A549 (cell line): Measurements from ENCODE around the gene MAML2. TPM values are rescaled to one million over a fixed set of nuclear protein-coding genes. Genes with fewer than 3 reads are reported as not detected.

Experiments used
- ATAC-seq, 2 experiments: fragments of 200-7000 bp in 1 of 2; fragments of >200 bp in 1 of 2; cut with Nextera tagmentation in 1 of 2; cut with Tn5 transposase in 1 of 2; 3 replicates each; pipeline versions ENCODE4 v1.8.0 to v1.9.1; 2018 to 2020; ENCODE audit warnings: mild to moderate bottlenecking in 1 of 2, moderate library complexity in 1 of 2
- CTCF ChIA-PET: fragments of 300-600 bp; sonication (Branson Sonifier 250); formaldehyde crosslinking; extraction: SDS; loops from one replicate; lab custom pipeline; 2021; ENCODE audit warnings: antibody characterized with exemption, inconsistent platforms; lab: Yijun Ruan, JAX
- POLR2A ChIA-PET: fragments of 350-600 bp; formaldehyde crosslinking; extraction: SDS; loops from one replicate; lab custom pipeline; 2021; ENCODE audit warnings: antibody characterized with exemption, inconsistent platforms; lab: Yijun Ruan, JAX
- DNase-seq, 2 experiments: peaks; one replicate each; pipeline versions ENCODE4 v3.0.0 to v3.0.0-alpha.2; 2011 to 2016; ENCODE audit warnings: low read depth in 1 of 2, low spot score in 1 of 2
- FAIRE-seq: peaks from 2 replicates; lab custom pipeline; 2011; peaks lifted over from hg19 to GRCh38; lab: Jason Lieb, UNC
- H3K27ac ChIP-seq, 2 experiments: fragments of >200 bp; sonication (Bioruptor Twin); formaldehyde crosslinking; 3 replicates each; pipeline ENCODE4 v1.5.1; 2016 to 2017
- H3K4me1 ChIP-seq: fragments of >200 bp; sonication (Bioruptor Twin); formaldehyde crosslinking; 3 replicates; pipeline ENCODE4 v1.6.1; 2016
- H3K4me2 ChIP-seq: fragments of >200 bp; sonication (Bioruptor Twin); formaldehyde crosslinking; 3 replicates; pipeline ENCODE4 v1.6.1; 2016
- H3K4me3 ChIP-seq: fragments of >200 bp; sonication (Bioruptor Twin); formaldehyde crosslinking; 3 replicates; pipeline ENCODE4 v1.5.1; 2016
- H3K9me3 ChIP-seq: fragments of >200 bp; sonication (Bioruptor Twin); formaldehyde crosslinking; 3 replicates; pipeline ENCODE4 v1.6.1; 2016
- BHLHE40 ChIP-seq: IDR thresholded peaks from 2 replicates; pipeline ENCODE4 v1.6.1; 2012; ENCODE audit warnings: low read depth, low read length, inconsistent platforms
- CHD4 ChIP-seq: fragments of 200-600 bp; sonication (generic); IDR thresholded peaks from 2 replicates; pipeline ENCODE4 v1.6.1; 2016; ENCODE audit warnings: antibody characterized with exemption, mild to moderate bottlenecking, borderline replicate concordance
- ESRRA ChIP-seq: fragments of 150-350 bp; IDR thresholded peaks from 2 replicates; pipeline ENCODE4 v1.6.1; 2014; ENCODE audit warnings: mild to moderate bottlenecking, low read length, borderline replicate concordance
- HOXB13 ChIP-seq: fragments of 250-450 bp; sonication (Bioruptor Pico); IDR thresholded peaks from 2 replicates; pipeline ENCODE4 v1.5.0; 2020; ENCODE audit warnings: low read depth, mild to moderate bottlenecking, moderate library complexity
- HOXB5 ChIP-seq: fragments of 250-450 bp; sonication (Bioruptor Pico); IDR thresholded peaks from 2 replicates; pipeline ENCODE4 v1.5.0; 2020; ENCODE audit warnings: mild to moderate bottlenecking, moderate library complexity
- JUNB ChIP-seq: fragments of >200 bp; sonication (Bioruptor Twin); formaldehyde crosslinking; IDR thresholded peaks from 2 replicates; pipeline ENCODE4 v1.6.1; 2016
- MAZ ChIP-seq: fragments of 150-350 bp; IDR thresholded peaks from 2 replicates; pipeline ENCODE4 v1.6.1; 2014; ENCODE audit warnings: antibody characterized with exemption, low read depth, low read length, borderline replicate concordance
- MYC ChIP-seq: IDR thresholded peaks from 2 replicates; pipeline ENCODE4 v1.6.1; 2012; ENCODE audit warnings: mild to moderate bottlenecking, inconsistent platforms, low read length, improper control_type of control experiment, borderline replicate concordance
- NPAS2 ChIP-seq: fragments of 250-450 bp; sonication (Bioruptor Pico); IDR thresholded peaks from 2 replicates; pipeline ENCODE4 v1.8.0; 2022; ENCODE audit warnings: mild to moderate bottlenecking, moderate library complexity, borderline replicate concordance
- NR3C1 ChIP-seq: fragments of >200 bp; sonication (Bioruptor Twin); formaldehyde crosslinking; IDR thresholded peaks from 3 replicates; pipeline ENCODE4 v1.6.1; 2017
- POLR2A ChIP-seq: IDR thresholded peaks from 2 replicates; pipeline ENCODE4 v1.6.1; 2012; ENCODE audit warnings: mild to moderate bottlenecking, low read length
- RFX5 ChIP-seq: fragments of 450-650 bp; IDR thresholded peaks from 2 replicates; pipeline ENCODE4 v1.7.1; 2014; ENCODE audit warnings: antibody characterized with exemption, mild to moderate bottlenecking, moderate library complexity
- SMC3 ChIP-seq: fragments of >200 bp; sonication (Bioruptor Twin); formaldehyde crosslinking; IDR thresholded peaks from 3 replicates; pipeline ENCODE4 v1.6.1; 2018; ENCODE audit warnings: inconsistent platforms
- TFCP2L1 ChIP-seq: fragments of 250-450 bp; sonication (Bioruptor Pico); IDR thresholded peaks from 2 replicates; pipeline ENCODE4 v1.5.0; 2021; ENCODE audit warnings: mild to moderate bottlenecking
- USF2 ChIP-seq: fragments of 450-650 bp; IDR thresholded peaks from 2 replicates; pipeline ENCODE4 v1.6.1; 2014; ENCODE audit warnings: antibody characterized with exemption
- ZFP36 ChIP-seq: fragments of 450-650 bp; IDR thresholded peaks from 2 replicates; pipeline ENCODE4 v1.6.1; 2014; ENCODE audit warnings: borderline replicate concordance; ENCODE audit not compliant: partially characterized antibody
- WGBS: methylation state at CpG from one replicate; pipeline ENCODE4 v1.1.6; 2017; ENCODE audit errors: missing lambda C conversion rate; 5-methylcytosine and 5-hydroxymethylcytosine counted together
- polyA plus RNA-seq, 4 experiments: library from polyadenylated mRNA; depleted of rRNA in 3 of 4; stranded (reverse); fragments of >200 nt; fragmentation: RNase III in 1 of 4; extraction: RNeasy Plus Mini Kit Qiagen cat#74134 plus additional on column Dnase treatment in 1 of 4; gene quantifications; 2 replicates in 3 of 4; 3 replicates in 1 of 4; pipeline ENCODE4 v1.2.3, GENCODE V29; 2011 to 2017
- TF ChIP-seq, protein P1 (sequence below): fragments of 250-450 bp; sonication (Bioruptor Pico); IDR thresholded peaks from 2 replicates; pipeline ENCODE4 v1.5.0; 2021; ENCODE audit warnings: mild to moderate bottlenecking, moderate library complexity, borderline replicate concordance
- TF ChIP-seq, protein P2 (sequence below): fragments of 200-600 bp; sonication (generic); IDR thresholded peaks from 2 replicates; pipeline ENCODE4 v1.6.1; 2016; ENCODE audit warnings: antibody characterized with exemption, mild to moderate bottlenecking, moderate library complexity
- TF ChIP-seq, protein P3 (sequence below): fragments of >200 bp; sonication (Bioruptor Twin); formaldehyde crosslinking; IDR thresholded peaks from 2 replicates; pipeline ENCODE4 v1.6.1; 2016
- TF ChIP-seq, protein P4 (sequence below): fragments of >200 bp; sonication (Bioruptor Twin); formaldehyde crosslinking; IDR thresholded peaks from 3 replicates; pipeline ENCODE4 v1.5.1; 2016
- TF ChIP-seq, protein P5 (sequence below): IDR thresholded peaks from 2 replicates; pipeline ENCODE4 v1.6.1; 2012

Gene MAML2
- polyA plus RNA-seq, 2 of the 4 experiments (the other 2 are of a cell fraction) = 1.5 to 2.5 TPM

DNA sequence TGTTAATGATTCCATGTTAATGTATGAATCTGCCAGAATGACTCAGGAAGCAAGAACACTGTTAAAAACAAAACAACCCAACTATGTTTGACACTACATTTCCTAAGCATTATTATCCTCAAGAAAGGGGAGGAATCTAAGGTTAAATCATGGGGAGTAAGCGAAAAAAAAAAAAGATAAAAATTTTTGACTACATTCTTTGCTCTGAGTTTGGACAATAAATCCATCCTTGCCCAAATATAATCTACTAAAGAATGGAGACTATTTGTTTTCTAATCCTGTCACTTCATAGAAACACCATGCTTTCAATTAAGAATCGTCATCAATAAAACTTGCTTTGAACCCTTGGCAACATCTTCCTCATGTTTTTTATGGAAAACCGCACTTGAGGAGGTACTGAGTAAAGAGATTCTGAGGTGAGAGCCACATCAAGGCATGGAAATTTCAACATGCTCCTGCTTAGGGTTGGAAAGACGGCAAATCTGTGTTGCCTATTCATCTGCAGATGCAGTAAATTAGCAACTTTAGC, 9.7 kb downstream of the MAML2 start:
- peaks cover 44% of the 10 kb centered on the region for H3K4me1 ChIP-seq
- CTCF ChIA-PET = interaction anchor here (1.3 to 4.0 kb wide), 2 partner anchors 10 to 497 kb away, joined by 4 to 15 read pairs; partner anchors contain the start of gene MAML2
- no peak overlapping the region for H3K27ac ChIP-seq
- POLR2A ChIA-PET = no interaction called here
- no peak for FAIRE-seq
- ATAC-seq = no peak
- no peak overlapping the region for H3K4me2 ChIP-seq
- 85% methylated on average over 4 of the region's 4 CpGs for WGBS
- TF ChIP-seq NPAS2 (CRISPR knock-in tag) (no peak), SMC3 (no peak), USF2 (no peak)
- TF ChIP-seq, protein P1, sequence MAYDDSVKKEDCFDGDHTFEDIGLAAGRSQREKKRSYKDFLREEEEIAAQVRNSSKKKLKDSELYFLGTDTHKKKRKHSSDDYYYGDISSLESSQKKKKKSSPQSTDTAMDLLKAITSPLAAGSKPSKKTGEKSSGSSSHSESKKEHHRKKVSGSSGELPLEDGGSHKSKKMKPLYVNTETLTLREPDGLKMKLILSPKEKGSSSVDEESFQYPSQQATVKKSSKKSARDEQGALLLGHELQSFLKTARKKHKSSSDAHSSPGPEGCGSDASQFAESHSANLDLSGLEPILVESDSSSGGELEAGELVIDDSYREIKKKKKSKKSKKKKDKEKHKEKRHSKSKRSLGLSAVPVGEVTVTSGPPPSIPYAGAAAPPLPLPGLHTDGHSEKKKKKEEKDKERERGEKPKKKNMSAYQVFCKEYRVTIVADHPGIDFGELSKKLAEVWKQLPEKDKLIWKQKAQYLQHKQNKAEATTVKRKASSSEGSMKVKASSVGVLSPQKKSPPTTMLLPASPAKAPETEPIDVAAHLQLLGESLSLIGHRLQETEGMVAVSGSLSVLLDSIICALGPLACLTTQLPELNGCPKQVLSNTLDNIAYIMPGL (CRISPR knock-in tag) = no peak
- TF ChIP-seq, protein P2, sequence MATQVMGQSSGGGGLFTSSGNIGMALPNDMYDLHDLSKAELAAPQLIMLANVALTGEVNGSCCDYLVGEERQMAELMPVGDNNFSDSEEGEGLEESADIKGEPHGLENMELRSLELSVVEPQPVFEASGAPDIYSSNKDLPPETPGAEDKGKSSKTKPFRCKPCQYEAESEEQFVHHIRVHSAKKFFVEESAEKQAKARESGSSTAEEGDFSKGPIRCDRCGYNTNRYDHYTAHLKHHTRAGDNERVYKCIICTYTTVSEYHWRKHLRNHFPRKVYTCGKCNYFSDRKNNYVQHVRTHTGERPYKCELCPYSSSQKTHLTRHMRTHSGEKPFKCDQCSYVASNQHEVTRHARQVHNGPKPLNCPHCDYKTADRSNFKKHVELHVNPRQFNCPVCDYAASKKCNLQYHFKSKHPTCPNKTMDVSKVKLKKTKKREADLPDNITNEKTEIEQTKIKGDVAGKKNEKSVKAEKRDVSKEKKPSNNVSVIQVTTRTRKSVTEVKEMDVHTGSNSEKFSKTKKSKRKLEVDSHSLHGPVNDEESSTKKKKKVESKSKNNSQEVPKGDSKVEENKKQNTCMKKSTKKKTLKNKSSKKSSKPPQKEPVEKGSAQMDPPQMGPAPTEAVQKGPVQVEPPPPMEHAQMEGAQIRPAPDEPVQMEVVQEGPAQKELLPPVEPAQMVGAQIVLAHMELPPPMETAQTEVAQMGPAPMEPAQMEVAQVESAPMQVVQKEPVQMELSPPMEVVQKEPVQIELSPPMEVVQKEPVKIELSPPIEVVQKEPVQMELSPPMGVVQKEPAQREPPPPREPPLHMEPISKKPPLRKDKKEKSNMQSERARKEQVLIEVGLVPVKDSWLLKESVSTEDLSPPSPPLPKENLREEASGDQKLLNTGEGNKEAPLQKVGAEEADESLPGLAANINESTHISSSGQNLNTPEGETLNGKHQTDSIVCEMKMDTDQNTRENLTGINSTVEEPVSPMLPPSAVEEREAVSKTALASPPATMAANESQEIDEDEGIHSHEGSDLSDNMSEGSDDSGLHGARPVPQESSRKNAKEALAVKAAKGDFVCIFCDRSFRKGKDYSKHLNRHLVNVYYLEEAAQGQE = no peak
- TF ChIP-seq, protein P3, sequence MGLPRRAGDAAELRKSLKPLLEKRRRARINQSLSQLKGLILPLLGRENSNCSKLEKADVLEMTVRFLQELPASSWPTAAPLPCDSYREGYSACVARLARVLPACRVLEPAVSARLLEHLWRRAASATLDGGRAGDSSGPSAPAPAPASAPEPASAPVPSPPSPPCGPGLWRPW = no peak
- no peaks in the 10 kb centered on the region for H3K9me3 ChIP-seq
- no peak for DNase-seq
- H3K4me3 ChIP-seq = no peak overlapping the region

GRCh38 chr11:96332126-96332771, 10.7 kb downstream of the MAML2 start:
- H3K4me3 ChIP-seq = no peak overlapping the region
- H3K27ac ChIP-seq = no peak overlapping the region
- TF ChIP-seq HOXB5 (CRISPR knock-in tag) (no peak), ESRRA (no peak), ZFP36 (no peak), NR3C1 (no peak), RFX5 (no peak), MYC (no peak), POLR2A (no peak), TFCP2L1 (CRISPR knock-in tag) (no peak), CHD4 (no peak), USF2 (no peak), MAZ (no peak), BHLHE40 (no peak), JUNB (no peak), HOXB13 (CRISPR knock-in tag) (no peak)
- TF ChIP-seq, protein P4, sequence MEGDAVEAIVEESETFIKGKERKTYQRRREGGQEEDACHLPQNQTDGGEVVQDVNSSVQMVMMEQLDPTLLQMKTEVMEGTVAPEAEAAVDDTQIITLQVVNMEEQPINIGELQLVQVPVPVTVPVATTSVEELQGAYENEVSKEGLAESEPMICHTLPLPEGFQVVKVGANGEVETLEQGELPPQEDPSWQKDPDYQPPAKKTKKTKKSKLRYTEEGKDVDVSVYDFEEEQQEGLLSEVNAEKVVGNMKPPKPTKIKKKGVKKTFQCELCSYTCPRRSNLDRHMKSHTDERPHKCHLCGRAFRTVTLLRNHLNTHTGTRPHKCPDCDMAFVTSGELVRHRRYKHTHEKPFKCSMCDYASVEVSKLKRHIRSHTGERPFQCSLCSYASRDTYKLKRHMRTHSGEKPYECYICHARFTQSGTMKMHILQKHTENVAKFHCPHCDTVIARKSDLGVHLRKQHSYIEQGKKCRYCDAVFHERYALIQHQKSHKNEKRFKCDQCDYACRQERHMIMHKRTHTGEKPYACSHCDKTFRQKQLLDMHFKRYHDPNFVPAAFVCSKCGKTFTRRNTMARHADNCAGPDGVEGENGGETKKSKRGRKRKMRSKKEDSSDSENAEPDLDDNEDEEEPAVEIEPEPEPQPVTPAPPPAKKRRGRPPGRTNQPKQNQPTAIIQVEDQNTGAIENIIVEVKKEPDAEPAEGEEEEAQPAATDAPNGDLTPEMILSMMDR = no peak
- TF ChIP-seq, protein P3 = no peak
- TF ChIP-seq, protein P5, sequence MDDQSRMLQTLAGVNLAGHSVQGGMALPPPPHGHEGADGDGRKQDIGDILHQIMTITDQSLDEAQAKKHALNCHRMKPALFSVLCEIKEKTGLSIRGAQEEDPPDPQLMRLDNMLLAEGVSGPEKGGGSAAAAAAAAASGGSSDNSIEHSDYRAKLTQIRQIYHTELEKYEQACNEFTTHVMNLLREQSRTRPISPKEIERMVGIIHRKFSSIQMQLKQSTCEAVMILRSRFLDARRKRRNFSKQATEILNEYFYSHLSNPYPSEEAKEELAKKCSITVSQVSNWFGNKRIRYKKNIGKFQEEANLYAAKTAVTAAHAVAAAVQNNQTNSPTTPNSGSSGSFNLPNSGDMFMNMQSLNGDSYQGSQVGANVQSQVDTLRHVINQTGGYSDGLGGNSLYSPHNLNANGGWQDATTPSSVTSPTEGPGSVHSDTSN = no peak
- TF ChIP-seq, all 56 proteins: peak for 0
- H3K4me2 ChIP-seq = peak overlapping the region; percentile 32; the same call in 2 of the 3 replicates
- no peaks in the 10 kb centered on the region for H3K9me3 ChIP-seq
- ATAC-seq (no peak; a peak in 1 of 6 replicates), DNase-seq (no peak), FAIRE-seq (no peak)
- peaks cover 35% of the 10 kb centered on the region for H3K4me1 ChIP-seq
- POLR2A ChIA-PET = no interaction called here
- WGBS = 69% methylated on average over 8 of the region's 8 CpGs
- CTCF ChIA-PET = interaction anchor here (1.3 to 4.0 kb wide), 2 partner anchors 11 to 496 kb away, joined by 4 to 15 read pairs; partner anchors contain the start of gene MAML2
